ENCODE data around the gene COX19.
"Not testable (repeated sequence)": the region's sequence is repeated elsewhere in the genome, so short reads cannot be mapped to it uniquely, and the experiment has no call there.

COX19 gene

GRCh38 chr7:943793-944192, 31.6 kb downstream of the COX19 start:
- not testable (repeated sequence) for DNase-seq (ENCODE audit: low read depth)

GRCh38 chr7:940599-941408, 34.5 kb downstream of the COX19 start:
- DNase-seq (ENCODE audit: low read depth), result no peak

- DNase-seq (ENCODE audit: low read depth), result no peak
Measured at GRCh38 chr7:939843-940242, 35.5 kb downstream of the COX19 start.

GRCh38 chr7:938546-939185, 36.7 kb downstream of the COX19 start:
- DNase-seq (ENCODE audit: low read depth), result no peak

- no peak for DNase-seq (ENCODE audit: low read depth)
Measured at GRCh38 chr7:937856-938484, 37.4 kb downstream of the COX19 start.

- no peak for DNase-seq (ENCODE audit: low read depth)
Measured at GRCh38 chr7:936386-937054, 38.8 kb downstream of the COX19 start.

GRCh38 chr7:935874-936385, 39.4 kb downstream of the COX19 start:
- no peak for DNase-seq (ENCODE audit: low read depth)

- DNase-seq (ENCODE audit: low read depth), result no peak
Measured at GRCh38 chr7:935164-935873, 40.0 kb downstream of the COX19 start.

GRCh38 chr7:934469-935163, 40.7 kb downstream of the COX19 start:
- no peak for DNase-seq (ENCODE audit: low read depth)

GRCh38 chr7:932651-932975, 42.7 kb downstream of the COX19 start:
- no peak for DNase-seq (ENCODE audit: low read depth)

GRCh38 chr7:931871-932650, 43.3 kb downstream of the COX19 start:
- no peak for DNase-seq (ENCODE audit: low read depth)

GRCh38 chr7:930975-931758, 44.2 kb downstream of the COX19 start:
- no peak for DNase-seq (ENCODE audit: low read depth)

GRCh38 chr7:929311-929711, 46.0 kb downstream of the COX19 start:
- DNase-seq (ENCODE audit: low read depth), result no peak

- no peak for DNase-seq (ENCODE audit: low read depth)
Measured at GRCh38 chr7:927031-927671, 48.2 kb downstream of the COX19 start.

- DNase-seq (ENCODE audit: low read depth), result no peak
Measured at GRCh38 chr7:926061-927030, 49.0 kb downstream of the COX19 start.

- no peak for DNase-seq (ENCODE audit: low read depth)
Measured at GRCh38 chr7:925601-926000, 49.7 kb downstream of the COX19 start.

GRCh38 chr7:924541-925231, 50.7 kb downstream of the COX19 start:
- no peak for DNase-seq (ENCODE audit: low read depth)
